ENCODE measurements around the gene IL22.

IL22 gene

GRCh38 chr12:68253504-68253903, at the start of gene IL22:
TSS of gene IL22 (minus strand) at chr12:68253604. CDS start at chr12:68253448, 156 bp downstream.
- no peak for DNase-seq

- no peak for DNase-seq
These were observed 44.5 kb upstream of the IL22 start for GRCh38 chr12:68297929-68298328.

- DNase-seq, result no peak
These were observed 40.8 kb upstream of the IL22 start for GRCh38 chr12:68294251-68294650.

GRCh38 chr12:68293347-68293746, 39.9 kb upstream of the IL22 start:
- no peak for DNase-seq

GRCh38 chr12:68292151-68292943, 38.9 kb upstream of the IL22 start:
- DNase-seq, result no peak

- DNase-seq, result no peak
These were observed 38.1 kb upstream of the IL22 start for GRCh38 chr12:68291396-68292036.

GRCh38 chr12:68290126-68290525, 36.7 kb upstream of the IL22 start:
- DNase-seq, result no peak

GRCh38 chr12:68287106-68287505, 33.7 kb upstream of the IL22 start:
- no peak for DNase-seq

- DNase-seq, result no peak
These were observed 33.0 kb upstream of the IL22 start for GRCh38 chr12:68286396-68286795.

- DNase-seq, result no peak
These were observed 32.1 kb upstream of the IL22 start for GRCh38 chr12:68285541-68285940.

- no peak for DNase-seq
These were observed 28.1 kb upstream of the IL22 start for GRCh38 chr12:68281322-68282077.

GRCh38 chr12:68280240-68280639, 26.8 kb upstream of the IL22 start:
- peak; percentile 27 for DNase-seq

GRCh38 chr12:68279227-68280054, 26.0 kb upstream of the IL22 start:
- DNase-seq, result peak; percentile 90

- no peak for DNase-seq
These were observed 23.1 kb upstream of the IL22 start for GRCh38 chr12:68276402-68276930.

- DNase-seq, result no peak
These were observed 19.3 kb upstream of the IL22 start for GRCh38 chr12:68272732-68273131.

- no peak for DNase-seq
These were observed 17.9 kb upstream of the IL22 start for GRCh38 chr12:68271346-68271745.

GRCh38 chr12:68270358-68270757, 17.0 kb upstream of the IL22 start:
- no peak for DNase-seq

- no peak for DNase-seq
These were observed 16.4 kb upstream of the IL22 start for GRCh38 chr12:68269779-68270178.

- DNase-seq, result no peak
These were observed 15.6 kb upstream of the IL22 start for GRCh38 chr12:68268967-68269366.

- peak; percentile 37 for DNase-seq
These were observed 14.5 kb upstream of the IL22 start for GRCh38 chr12:68267892-68268396.

GRCh38 chr12:68264857-68265256, 11.5 kb upstream of the IL22 start:
- DNase-seq, result no peak

- DNase-seq, result no peak
These were observed 10.9 kb upstream of the IL22 start for GRCh38 chr12:68264158-68264855.

All from OCI-M1 (cell line).